Measurements from ENCODE around the gene LRRC55.

The LRRC55 gene

DNA sequence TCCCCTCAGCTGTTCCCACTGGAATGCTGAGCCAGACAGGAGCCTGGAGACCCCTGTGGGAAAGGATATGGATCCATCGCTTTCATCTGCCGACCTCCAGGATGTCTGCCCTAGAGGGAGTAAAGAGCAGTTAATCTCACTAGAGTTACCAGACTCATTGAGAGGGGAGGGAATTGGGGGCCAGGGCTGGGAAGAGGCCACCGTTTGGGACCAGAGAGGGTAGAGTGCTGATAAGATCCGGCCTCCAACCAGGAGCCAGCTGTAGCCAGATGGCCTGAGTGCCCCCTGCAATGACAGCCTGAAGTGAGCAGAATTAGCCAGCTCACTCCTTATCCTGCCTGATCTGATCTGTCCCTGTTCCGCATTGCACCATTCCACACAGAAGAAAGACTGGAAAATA is 59.0 kb downstream of the LRRC55 start:
- TF ChIP-seq, protein P1, sequence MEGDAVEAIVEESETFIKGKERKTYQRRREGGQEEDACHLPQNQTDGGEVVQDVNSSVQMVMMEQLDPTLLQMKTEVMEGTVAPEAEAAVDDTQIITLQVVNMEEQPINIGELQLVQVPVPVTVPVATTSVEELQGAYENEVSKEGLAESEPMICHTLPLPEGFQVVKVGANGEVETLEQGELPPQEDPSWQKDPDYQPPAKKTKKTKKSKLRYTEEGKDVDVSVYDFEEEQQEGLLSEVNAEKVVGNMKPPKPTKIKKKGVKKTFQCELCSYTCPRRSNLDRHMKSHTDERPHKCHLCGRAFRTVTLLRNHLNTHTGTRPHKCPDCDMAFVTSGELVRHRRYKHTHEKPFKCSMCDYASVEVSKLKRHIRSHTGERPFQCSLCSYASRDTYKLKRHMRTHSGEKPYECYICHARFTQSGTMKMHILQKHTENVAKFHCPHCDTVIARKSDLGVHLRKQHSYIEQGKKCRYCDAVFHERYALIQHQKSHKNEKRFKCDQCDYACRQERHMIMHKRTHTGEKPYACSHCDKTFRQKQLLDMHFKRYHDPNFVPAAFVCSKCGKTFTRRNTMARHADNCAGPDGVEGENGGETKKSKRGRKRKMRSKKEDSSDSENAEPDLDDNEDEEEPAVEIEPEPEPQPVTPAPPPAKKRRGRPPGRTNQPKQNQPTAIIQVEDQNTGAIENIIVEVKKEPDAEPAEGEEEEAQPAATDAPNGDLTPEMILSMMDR (IDR thresholded peaks at IDR 0.05), result no peak
